ENCODE results near the gene BGN.

The BGN gene

GRCh38 chrX:153494541-153495361 is at the start of gene BGN:
Gene BGN, plus strand, starts transcription at chrX:153494980. Its CDS starts 9,652 bp downstream, at chrX:153504632.
- no peak for DNase-seq

- DNase-seq = no peak
Observed at GRCh38 chrX:153445106-153445855, 49.5 kb upstream of the BGN start.

- DNase-seq = no peak
Observed at GRCh38 chrX:153445856-153446635, 48.7 kb upstream of the BGN start, which contains the start of gene TREX2. Gene TREX2, minus strand, starts transcription at chrX:153446056. Its CDS starts 626 bp downstream, at chrX:153445430.

- no peak for DNase-seq
Observed at GRCh38 chrX:153446636-153446936, 48.2 kb upstream of the BGN start.

- DNase-seq = no peak
Observed at GRCh38 chrX:153446950-153447580, 47.7 kb upstream of the BGN start.

GRCh38 chrX:153447581-153447960 is 47.2 kb upstream of the BGN start:
- no peak for DNase-seq

- DNase-seq = no peak
Observed at GRCh38 chrX:153448556-153449367, 46.0 kb upstream of the BGN start.

- DNase-seq = no peak
Observed at GRCh38 chrX:153449368-153450113, 45.2 kb upstream of the BGN start.

- no peak for DNase-seq
Observed at GRCh38 chrX:153450114-153450948, 44.4 kb upstream of the BGN start.

- no peak for DNase-seq
Observed at GRCh38 chrX:153450949-153451277, 43.9 kb upstream of the BGN start.

GRCh38 chrX:153454901-153455550 is 39.8 kb upstream of the BGN start:
- DNase-seq = no peak

GRCh38 chrX:153455571-153455970 is 39.2 kb upstream of the BGN start:
- no peak for DNase-seq

- DNase-seq = no peak
Observed at GRCh38 chrX:153456161-153456560, 38.6 kb upstream of the BGN start.

- DNase-seq = no peak
Observed at GRCh38 chrX:153456704-153457103, 38.1 kb upstream of the BGN start.

GRCh38 chrX:153457136-153457825 is 37.5 kb upstream of the BGN start:
- no peak for DNase-seq

- DNase-seq = no peak
Observed at GRCh38 chrX:153457827-153458466, 36.8 kb upstream of the BGN start.

- no peak for DNase-seq
Observed at GRCh38 chrX:153458476-153458875, 36.3 kb upstream of the BGN start.

GRCh38 chrX:153459986-153460385 is 34.8 kb upstream of the BGN start:
- no peak for DNase-seq

- DNase-seq = peak; percentile 41
Observed at GRCh38 chrX:153460826-153461225, 34.0 kb upstream of the BGN start.
